WTC11 (cell line): Measurements from ENCODE around the gene PRCC. TPM values are rescaled to one million over a fixed set of nuclear protein-coding genes. Genes with fewer than 3 reads are reported as not detected.
A peak's percentile ranks its signal among the peaks of the same experiment; 100 is the strongest.

Experiments used
- ATAC-seq: fragments of 200-7000 bp; cut with Tn5 transposase; 2 replicates; pipeline ENCODE4 v1.10.0; 2021; ENCODE audit warnings: mild to moderate bottlenecking, moderate library complexity
- CTCF ChIA-PET: fragments of 300-600 bp; sonication (Branson Sonifier 250); formaldehyde crosslinking; loops from one replicate; lab custom pipeline; 2021; ENCODE audit warnings: antibody characterized with exemption; lab: Charles Lee
- POLR2A ChIA-PET: fragments of 350-600 bp; sonication (Branson Sonifier 250); formaldehyde crosslinking; loops from one replicate; lab custom pipeline; 2021; ENCODE audit warnings: antibody characterized with exemption; lab: Charles Lee
- DNase-seq: peaks from one replicate; pipeline ENCODE4 v3.0.0; 2021; ENCODE audit warnings: low spot score
- H3K27ac Mint-ChIP-seq: 2 replicates; pipeline ENCODE4 v1.8.0; 2021; ENCODE audit warnings: mixed read lengths
- H3K27me3 Mint-ChIP-seq: 2 replicates; pipeline ENCODE4 v1.8.0; 2021; ENCODE audit warnings: low read depth, mild to moderate bottlenecking, moderate library complexity, mixed read lengths
- H3K36me3 Mint-ChIP-seq: 2 replicates; pipeline ENCODE4 v1.8.0; 2021; ENCODE audit warnings: mixed read lengths
- H3K4me1 Mint-ChIP-seq: 2 replicates; pipeline ENCODE4 v1.8.0; 2022; ENCODE audit warnings: mixed read lengths
- H3K4me3 Mint-ChIP-seq: 2 replicates; pipeline ENCODE4 v1.8.0; 2021; ENCODE audit warnings: mild to moderate bottlenecking, moderate library complexity, mixed read lengths
- H3K9me3 Mint-ChIP-seq: 2 replicates; pipeline ENCODE4 v1.8.0; 2021; ENCODE audit warnings: mixed read lengths
- AFF4 ChIP-seq: sonication (generic); formaldehyde crosslinking; IDR thresholded peaks from 2 replicates; pipeline ENCODE4 v1.8.1; 2023; ENCODE audit warnings: mild to moderate bottlenecking, missing genetic modification reagents, borderline replicate concordance
- ATF3 ChIP-seq: sonication (generic); formaldehyde crosslinking; conservative IDR thresholded peaks from 2 replicates; pipeline ENCODE4 v1.8.1; 2022; ENCODE audit warnings: mild to moderate bottlenecking, missing genetic modification reagents
- E2F1 ChIP-seq: sonication (generic); formaldehyde crosslinking; IDR thresholded peaks from 2 replicates; pipeline ENCODE4 v1.8.0; 2022; ENCODE audit warnings: mild to moderate bottlenecking, missing genetic modification reagents
- E2F5 ChIP-seq: sonication (generic); formaldehyde crosslinking; IDR thresholded peaks from 2 replicates; pipeline ENCODE4 v1.8.1; 2022; ENCODE audit warnings: mild to moderate bottlenecking, moderate library complexity, missing genetic modification reagents
- EMX1 ChIP-seq: fragments of 250-450 bp; sonication (Bioruptor Pico); IDR thresholded peaks from 2 replicates; pipeline ENCODE4 v1.8.0; 2021; ENCODE audit warnings: mild to moderate bottlenecking
- FOXP1 ChIP-seq: sonication (generic); formaldehyde crosslinking; IDR thresholded peaks from 2 replicates; pipeline ENCODE4 v1.8.0; 2022; ENCODE audit warnings: missing genetic modification reagents, mild to moderate bottlenecking, moderate library complexity, borderline replicate concordance
- FOXP4 ChIP-seq: sonication (generic); formaldehyde crosslinking; IDR thresholded peaks from 2 replicates; pipeline ENCODE4 v1.8.0; 2022; ENCODE audit warnings: mild to moderate bottlenecking, missing genetic modification reagents
- HMGA2 ChIP-seq: fragments of 250-450 bp; sonication (Bioruptor Pico); IDR thresholded peaks from 2 replicates; pipeline ENCODE4 v1.4.0; 2021; ENCODE audit warnings: mild to moderate bottlenecking, moderate library complexity
- MLX ChIP-seq: sonication (generic); formaldehyde crosslinking; IDR thresholded peaks from 2 replicates; pipeline ENCODE4 v1.8.1; 2023; ENCODE audit warnings: mild to moderate bottlenecking, missing genetic modification reagents, moderate library complexity
- NFE2L1 ChIP-seq: sonication (generic); formaldehyde crosslinking; IDR thresholded peaks from 2 replicates; pipeline ENCODE4 v1.8.1; 2023; ENCODE audit warnings: missing genetic modification reagents
- PRDM15 ChIP-seq: sonication (generic); formaldehyde crosslinking; IDR thresholded peaks from 2 replicates; pipeline ENCODE4 v1.8.0; 2022; ENCODE audit warnings: missing genetic modification reagents
- SMAD3 ChIP-seq: sonication (generic); formaldehyde crosslinking; IDR thresholded peaks from 2 replicates; pipeline ENCODE4 v1.8.0; 2022; ENCODE audit warnings: missing genetic modification reagents, mild to moderate bottlenecking, borderline replicate concordance
- TP53 ChIP-seq: sonication (generic); formaldehyde crosslinking; IDR thresholded peaks from 2 replicates; pipeline ENCODE4 v1.8.1; 2023; ENCODE audit warnings: mild to moderate bottlenecking, missing genetic modification reagents
- USF2 ChIP-seq: sonication (generic); formaldehyde crosslinking; IDR thresholded peaks from 2 replicates; pipeline ENCODE4 v1.8.1; 2023; ENCODE audit warnings: mild to moderate bottlenecking, missing genetic modification reagents, moderate library complexity
- ZNF121 ChIP-seq: sonication (generic); formaldehyde crosslinking; IDR thresholded peaks from 2 replicates; pipeline ENCODE4 v1.8.0; 2023; ENCODE audit warnings: missing genetic modification reagents
- ZNF396 ChIP-seq: fragments of 250-450 bp; sonication (Bioruptor Pico); IDR thresholded peaks from 2 replicates; pipeline ENCODE4 v1.8.0; 2021; ENCODE audit warnings: mild to moderate bottlenecking, moderate library complexity, borderline replicate concordance
- total RNA-seq: library from RNA; stranded (reverse); gene quantifications from 3 replicates; pipeline ENCODE4 v1.2.3, GENCODE V29; 2021
- TF ChIP-seq, protein P1 (sequence below): sonication (generic); formaldehyde crosslinking; conservative IDR thresholded peaks from 2 replicates; pipeline ENCODE4 v1.8.1; 2023; ENCODE audit warnings: mild to moderate bottlenecking, low read depth, missing genetic modification reagents, moderate library complexity
- TF ChIP-seq, protein P2 (sequence below): sonication (generic); formaldehyde crosslinking; IDR thresholded peaks from 2 replicates; pipeline ENCODE4 v1.8.1; 2022; ENCODE audit warnings: missing genetic modification reagents, borderline replicate concordance

Gene PRCC
- total RNA-seq, 1 experiment from 2014 or later: 97.4 TPM

- Mint-ChIP-seq H3K4me1 (peaks cover 32% of the 10 kb centered on the region), H3K9me3 (no peaks in the 10 kb centered on the region), H3K27ac (peak overlapping the region; percentile 100), H3K4me3 (peak overlapping the region; percentile 90), H3K36me3 (peaks cover 33% of the 10 kb centered on the region), H3K27me3 (no peaks in the 10 kb centered on the region; the same call in 1 of the 2 replicates)
- ATAC-seq (no peak), DNase-seq (no peak)
- ChIA-PET CTCF (interaction anchor here (1.3 to 1.5 kb wide), 3 partner anchors 25 to 118 kb away, joined by 7 to 23 read pairs (median 8); partner anchors contain the start of gene PRCC), POLR2A (interaction anchor here (1.5 to 2.1 kb wide), 2 partner anchors 25 to 49 kb away, joined by 5 to 21 read pairs; partner anchors contain the start of gene PRCC)
- no peak for TF ChIP-seq ZNF396 (CRISPR knock-in tag)
- TF ChIP-seq EMX1: no peak
- no peak for TF ChIP-seq ZNF121
- no peak for TF ChIP-seq AFF4
- TF ChIP-seq, protein P1, sequence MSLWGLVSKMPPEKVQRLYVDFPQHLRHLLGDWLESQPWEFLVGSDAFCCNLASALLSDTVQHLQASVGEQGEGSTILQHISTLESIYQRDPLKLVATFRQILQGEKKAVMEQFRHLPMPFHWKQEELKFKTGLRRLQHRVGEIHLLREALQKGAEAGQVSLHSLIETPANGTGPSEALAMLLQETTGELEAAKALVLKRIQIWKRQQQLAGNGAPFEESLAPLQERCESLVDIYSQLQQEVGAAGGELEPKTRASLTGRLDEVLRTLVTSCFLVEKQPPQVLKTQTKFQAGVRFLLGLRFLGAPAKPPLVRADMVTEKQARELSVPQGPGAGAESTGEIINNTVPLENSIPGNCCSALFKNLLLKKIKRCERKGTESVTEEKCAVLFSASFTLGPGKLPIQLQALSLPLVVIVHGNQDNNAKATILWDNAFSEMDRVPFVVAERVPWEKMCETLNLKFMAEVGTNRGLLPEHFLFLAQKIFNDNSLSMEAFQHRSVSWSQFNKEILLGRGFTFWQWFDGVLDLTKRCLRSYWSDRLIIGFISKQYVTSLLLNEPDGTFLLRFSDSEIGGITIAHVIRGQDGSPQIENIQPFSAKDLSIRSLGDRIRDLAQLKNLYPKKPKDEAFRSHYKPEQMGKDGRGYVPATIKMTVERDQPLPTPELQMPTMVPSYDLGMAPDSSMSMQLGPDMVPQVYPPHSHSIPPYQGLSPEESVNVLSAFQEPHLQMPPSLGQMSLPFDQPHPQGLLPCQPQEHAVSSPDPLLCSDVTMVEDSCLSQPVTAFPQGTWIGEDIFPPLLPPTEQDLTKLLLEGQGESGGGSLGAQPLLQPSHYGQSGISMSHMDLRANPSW: no peak
- TF ChIP-seq E2F1 (CRISPR knock-in tag): no peak
- TF ChIP-seq HMGA2 (CRISPR knock-in tag): no peak
- no peak for TF ChIP-seq FOXP1 (CRISPR knock-in tag)
- TF ChIP-seq FOXP4 (CRISPR knock-in tag): no peak
- TF ChIP-seq USF2: no peak
- TF ChIP-seq, protein P2, sequence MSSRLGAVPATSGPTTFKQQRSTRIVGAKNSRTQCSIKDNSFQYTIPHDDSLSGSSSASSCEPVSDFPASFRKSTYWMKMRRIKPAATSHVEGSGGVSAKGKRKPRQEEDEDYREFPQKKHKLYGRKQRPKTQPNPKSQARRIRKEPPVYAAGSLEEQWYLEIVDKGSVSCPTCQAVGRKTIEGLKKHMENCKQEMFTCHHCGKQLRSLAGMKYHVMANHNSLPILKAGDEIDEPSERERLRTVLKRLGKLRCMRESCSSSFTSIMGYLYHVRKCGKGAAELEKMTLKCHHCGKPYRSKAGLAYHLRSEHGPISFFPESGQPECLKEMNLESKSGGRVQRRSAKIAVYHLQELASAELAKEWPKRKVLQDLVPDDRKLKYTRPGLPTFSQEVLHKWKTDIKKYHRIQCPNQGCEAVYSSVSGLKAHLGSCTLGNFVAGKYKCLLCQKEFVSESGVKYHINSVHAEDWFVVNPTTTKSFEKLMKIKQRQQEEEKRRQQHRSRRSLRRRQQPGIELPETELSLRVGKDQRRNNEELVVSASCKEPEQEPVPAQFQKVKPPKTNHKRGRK: no peak
- TF ChIP-seq TP53 (CRISPR knock-in tag): no peak
- no peak for TF ChIP-seq MLX
- no peak for TF ChIP-seq PRDM15 (CRISPR knock-in tag)
- TF ChIP-seq NFE2L1: no peak
- TF ChIP-seq E2F5 (CRISPR knock-in tag): no peak
- TF ChIP-seq SMAD3: no peak
- TF ChIP-seq ATF3: no peak
- TF ChIP-seq, all 79 proteins: peak for 0
These were observed 25.3 kb upstream of the PRCC start for GRCh38 chr1:156742017-156742416.
